SK-N-SH treated with all-trans-retinoic acid at 6 μM for 48 hours (cell line): ENCODE data around the gene AHCY.

Source experiments
- ATAC-seq: fragments of 200-7000 bp; cut with Tn5 transposase; 3 replicates; pipeline ENCODE4 v1.9.1; 2020; ENCODE audit warnings: mild to moderate bottlenecking, moderate library complexity
- ARNTL ChIP-seq: fragments of 450-650 bp; formaldehyde crosslinking; IDR thresholded peaks from 2 replicates; pipeline ENCODE4 v1.5.0; 2020; ENCODE audit warnings: low read depth, mild to moderate bottlenecking, moderate library complexity, borderline replicate concordance
- BACH2 ChIP-seq: fragments of 250-450 bp; sonication (Bioruptor Pico); IDR thresholded peaks from 2 replicates; pipeline ENCODE4 v1.9.0; 2021; ENCODE audit warnings: mild to moderate bottlenecking, borderline replicate concordance
- CSDC2 ChIP-seq: fragments of 250-450 bp; sonication (Bioruptor Pico); IDR thresholded peaks from 2 replicates; pipeline ENCODE4 v1.5.0; 2020; ENCODE audit warnings: mild to moderate bottlenecking, moderate library complexity
- ESRRG ChIP-seq: fragments of 250-450 bp; sonication (Bioruptor Pico); IDR thresholded peaks from 2 replicates; pipeline ENCODE4 v1.6.1; 2021; ENCODE audit warnings: mild to moderate bottlenecking
- GLIS3 ChIP-seq: fragments of 250-450 bp; sonication (Bioruptor Pico); IDR thresholded peaks from 2 replicates; pipeline ENCODE4 v1.5.0; 2020; ENCODE audit warnings: mild to moderate bottlenecking, moderate library complexity
- ISL1 ChIP-seq: fragments of 250-450 bp; sonication (Bioruptor Pico); IDR thresholded peaks from 2 replicates; pipeline ENCODE4 v2.1.2; 2022; ENCODE audit warnings: mild to moderate bottlenecking, moderate library complexity
- OSR1 ChIP-seq: fragments of 250-450 bp; sonication (Bioruptor Pico); IDR thresholded peaks from 2 replicates; pipeline ENCODE4 v1.8.0; 2022; ENCODE audit warnings: moderate library complexity, mild to moderate bottlenecking, inconsistent platforms
- POU6F1 ChIP-seq: fragments of 250-450 bp; sonication (Bioruptor Pico); IDR thresholded peaks from 2 replicates; pipeline ENCODE4 v1.8.0; 2021; ENCODE audit warnings: low read depth, mild to moderate bottlenecking, moderate library complexity, borderline replicate concordance
- PPARA ChIP-seq: fragments of 250-450 bp; sonication (Bioruptor Pico); IDR thresholded peaks from 2 replicates; pipeline ENCODE4 v1.5.0; 2020; ENCODE audit warnings: mild to moderate bottlenecking, borderline replicate concordance
- RARB ChIP-seq: fragments of 250-450 bp; sonication (Bioruptor Pico); IDR thresholded peaks from 2 replicates; pipeline ENCODE4 v1.8.0; 2021; ENCODE audit warnings: mild to moderate bottlenecking, moderate library complexity
- SNAI2 ChIP-seq: fragments of 250-450 bp; sonication (Bioruptor Pico); IDR thresholded peaks from 2 replicates; pipeline ENCODE4 v1.5.0; 2020; ENCODE audit warnings: mild to moderate bottlenecking, moderate library complexity
- TCF4 ChIP-seq: fragments of 250-450 bp; sonication (Bioruptor Pico); IDR thresholded peaks from 2 replicates; pipeline ENCODE4 v1.8.0; 2021; ENCODE audit warnings: mild to moderate bottlenecking, moderate library complexity, borderline replicate concordance
- TOX ChIP-seq: fragments of 250-450 bp; sonication (Bioruptor Pico); IDR thresholded peaks from 2 replicates; pipeline ENCODE4 v1.8.0; 2021; ENCODE audit warnings: mild to moderate bottlenecking, moderate library complexity, borderline replicate concordance
- ZC3H10 ChIP-seq: fragments of 250-450 bp; sonication (Bioruptor Pico); IDR thresholded peaks from 2 replicates; pipeline ENCODE4 v1.5.1; 2021; ENCODE audit warnings: mild to moderate bottlenecking, moderate library complexity
- ZFP3 ChIP-seq: fragments of 250-450 bp; sonication (Bioruptor Pico); IDR thresholded peaks from 2 replicates; pipeline ENCODE4 v1.5.0; 2020; ENCODE audit warnings: mild to moderate bottlenecking, moderate library complexity
- ZFP30 ChIP-seq: fragments of 450-650 bp; formaldehyde crosslinking; IDR thresholded peaks from 2 replicates; pipeline ENCODE4 v1.5.0; 2022; ENCODE audit warnings: mild to moderate bottlenecking, moderate library complexity
- ZNF565 ChIP-seq: fragments of 450-650 bp; formaldehyde crosslinking; conservative IDR thresholded peaks from 2 replicates; pipeline ENCODE4 v1.5.0; 2020; ENCODE audit warnings: low read depth, mild to moderate bottlenecking, moderate library complexity
- ZNF70 ChIP-seq: fragments of 450-650 bp; formaldehyde crosslinking; IDR thresholded peaks from 2 replicates; pipeline ENCODE4 v1.5.0; 2020; ENCODE audit warnings: mild to moderate bottlenecking, moderate library complexity
- ZNF8 ChIP-seq: fragments of 450-650 bp; formaldehyde crosslinking; IDR thresholded peaks from 2 replicates; pipeline ENCODE4 v1.5.0; 2020; ENCODE audit warnings: mild to moderate bottlenecking, moderate library complexity
- TF ChIP-seq, protein P1 (sequence below): fragments of 250-450 bp; sonication (Bioruptor Pico); IDR thresholded peaks from 2 replicates; pipeline ENCODE4 v1.8.0; 2020; ENCODE audit warnings: mild to moderate bottlenecking, moderate library complexity, borderline replicate concordance
- TF ChIP-seq, protein P2 (sequence below): fragments of 250-450 bp; sonication (Bioruptor Pico); IDR thresholded peaks from 2 replicates; pipeline ENCODE4 v1.5.0; 2020; ENCODE audit warnings: mild to moderate bottlenecking, moderate library complexity
- TF ChIP-seq, protein P3 (sequence below): fragments of 250-450 bp; sonication (Bioruptor Pico); IDR thresholded peaks from 2 replicates; pipeline ENCODE4 v1.5.1; 2021; ENCODE audit warnings: mild to moderate bottlenecking, moderate library complexity

The AHCY gene

GRCh38 chr20:34293589-34293988 lies 9.6 kb downstream of the AHCY start:
- ATAC-seq = no peak
- no peak for TF ChIP-seq SNAI2
- no peak for TF ChIP-seq ZNF70 (CRISPR knock-in tag)
- no peak for TF ChIP-seq PPARA (CRISPR knock-in tag)
- no peak for TF ChIP-seq ISL1 (CRISPR knock-in tag)
- no peak for TF ChIP-seq CSDC2 (CRISPR knock-in tag)
- TF ChIP-seq, protein P1, sequence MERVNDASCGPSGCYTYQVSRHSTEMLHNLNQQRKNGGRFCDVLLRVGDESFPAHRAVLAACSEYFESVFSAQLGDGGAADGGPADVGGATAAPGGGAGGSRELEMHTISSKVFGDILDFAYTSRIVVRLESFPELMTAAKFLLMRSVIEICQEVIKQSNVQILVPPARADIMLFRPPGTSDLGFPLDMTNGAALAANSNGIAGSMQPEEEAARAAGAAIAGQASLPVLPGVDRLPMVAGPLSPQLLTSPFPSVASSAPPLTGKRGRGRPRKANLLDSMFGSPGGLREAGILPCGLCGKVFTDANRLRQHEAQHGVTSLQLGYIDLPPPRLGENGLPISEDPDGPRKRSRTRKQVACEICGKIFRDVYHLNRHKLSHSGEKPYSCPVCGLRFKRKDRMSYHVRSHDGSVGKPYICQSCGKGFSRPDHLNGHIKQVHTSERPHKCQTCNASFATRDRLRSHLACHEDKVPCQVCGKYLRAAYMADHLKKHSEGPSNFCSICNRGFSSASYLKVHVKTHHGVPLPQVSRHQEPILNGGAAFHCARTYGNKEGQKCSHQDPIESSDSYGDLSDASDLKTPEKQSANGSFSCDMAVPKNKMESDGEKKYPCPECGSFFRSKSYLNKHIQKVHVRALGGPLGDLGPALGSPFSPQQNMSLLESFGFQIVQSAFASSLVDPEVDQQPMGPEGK (CRISPR knock-in tag) = no peak
- TF ChIP-seq, protein P2, sequence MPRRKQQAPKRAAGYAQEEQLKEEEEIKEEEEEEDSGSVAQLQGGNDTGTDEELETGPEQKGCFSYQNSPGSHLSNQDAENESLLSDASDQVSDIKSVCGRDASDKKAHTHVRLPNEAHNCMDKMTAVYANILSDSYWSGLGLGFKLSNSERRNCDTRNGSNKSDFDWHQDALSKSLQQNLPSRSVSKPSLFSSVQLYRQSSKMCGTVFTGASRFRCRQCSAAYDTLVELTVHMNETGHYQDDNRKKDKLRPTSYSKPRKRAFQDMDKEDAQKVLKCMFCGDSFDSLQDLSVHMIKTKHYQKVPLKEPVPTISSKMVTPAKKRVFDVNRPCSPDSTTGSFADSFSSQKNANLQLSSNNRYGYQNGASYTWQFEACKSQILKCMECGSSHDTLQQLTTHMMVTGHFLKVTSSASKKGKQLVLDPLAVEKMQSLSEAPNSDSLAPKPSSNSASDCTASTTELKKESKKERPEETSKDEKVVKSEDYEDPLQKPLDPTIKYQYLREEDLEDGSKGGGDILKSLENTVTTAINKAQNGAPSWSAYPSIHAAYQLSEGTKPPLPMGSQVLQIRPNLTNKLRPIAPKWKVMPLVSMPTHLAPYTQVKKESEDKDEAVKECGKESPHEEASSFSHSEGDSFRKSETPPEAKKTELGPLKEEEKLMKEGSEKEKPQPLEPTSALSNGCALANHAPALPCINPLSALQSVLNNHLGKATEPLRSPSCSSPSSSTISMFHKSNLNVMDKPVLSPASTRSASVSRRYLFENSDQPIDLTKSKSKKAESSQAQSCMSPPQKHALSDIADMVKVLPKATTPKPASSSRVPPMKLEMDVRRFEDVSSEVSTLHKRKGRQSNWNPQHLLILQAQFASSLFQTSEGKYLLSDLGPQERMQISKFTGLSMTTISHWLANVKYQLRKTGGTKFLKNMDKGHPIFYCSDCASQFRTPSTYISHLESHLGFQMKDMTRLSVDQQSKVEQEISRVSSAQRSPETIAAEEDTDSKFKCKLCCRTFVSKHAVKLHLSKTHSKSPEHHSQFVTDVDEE (CRISPR knock-in tag) = no peak
- TF ChIP-seq ZFP30 (CRISPR knock-in tag) = no peak
- no peak for TF ChIP-seq ZNF8 (CRISPR knock-in tag)
- no peak for TF ChIP-seq ESRRG
- no peak for TF ChIP-seq OSR1
- TF ChIP-seq, protein P3, sequence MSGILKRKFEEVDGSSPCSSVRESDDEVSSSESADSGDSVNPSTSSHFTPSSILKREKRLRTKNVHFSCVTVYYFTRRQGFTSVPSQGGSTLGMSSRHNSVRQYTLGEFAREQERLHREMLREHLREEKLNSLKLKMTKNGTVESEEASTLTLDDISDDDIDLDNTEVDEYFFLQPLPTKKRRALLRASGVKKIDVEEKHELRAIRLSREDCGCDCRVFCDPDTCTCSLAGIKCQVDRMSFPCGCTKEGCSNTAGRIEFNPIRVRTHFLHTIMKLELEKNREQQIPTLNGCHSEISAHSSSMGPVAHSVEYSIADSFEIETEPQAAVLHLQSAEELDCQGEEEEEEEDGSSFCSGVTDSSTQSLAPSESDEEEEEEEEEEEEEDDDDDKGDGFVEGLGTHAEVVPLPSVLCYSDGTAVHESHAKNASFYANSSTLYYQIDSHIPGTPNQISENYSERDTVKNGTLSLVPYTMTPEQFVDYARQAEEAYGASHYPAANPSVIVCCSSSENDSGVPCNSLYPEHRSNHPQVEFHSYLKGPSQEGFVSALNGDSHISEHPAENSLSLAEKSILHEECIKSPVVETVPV (CRISPR knock-in tag) = no peak
- TF ChIP-seq, all 23 proteins: peak for 0

DNA sequence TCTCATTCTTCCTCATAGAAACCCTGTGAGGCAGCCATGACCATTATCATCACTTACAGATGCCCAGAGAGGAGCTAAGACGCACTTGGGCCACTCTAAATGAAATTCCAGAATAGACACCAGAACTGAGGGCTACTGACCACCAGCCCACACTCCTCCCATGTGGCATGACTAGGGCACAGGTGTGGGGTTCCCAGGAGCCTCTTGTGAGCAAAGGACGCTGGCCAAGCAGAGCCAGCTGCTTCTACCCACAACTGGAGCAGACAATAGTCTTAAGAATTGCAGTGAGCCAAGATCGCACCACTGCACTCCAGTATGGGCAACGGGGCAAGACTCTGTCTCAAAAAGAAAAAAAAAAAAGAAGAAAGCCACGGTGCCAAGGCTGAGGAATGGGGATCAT lies 10.0 kb downstream of the AHCY start:
- TF ChIP-seq, protein P3 (CRISPR knock-in tag) = no peak
- TF ChIP-seq ZNF70 (CRISPR knock-in tag) (no peak), RARB (CRISPR knock-in tag) (no peak), ZNF8 (CRISPR knock-in tag) (no peak), ARNTL (CRISPR knock-in tag) (no peak), GLIS3 (CRISPR knock-in tag) (no peak), POU6F1 (CRISPR knock-in tag) (no peak), TOX (no peak), ISL1 (CRISPR knock-in tag) (no peak), ZC3H10 (CRISPR knock-in tag) (no peak), ZNF565 (CRISPR knock-in tag) (no peak), ZFP3 (CRISPR knock-in tag) (no peak), TCF4 (CRISPR knock-in tag) (no peak), BACH2 (no peak), PPARA (CRISPR knock-in tag) (no peak), CSDC2 (CRISPR knock-in tag) (no peak)
- TF ChIP-seq, protein P2 (CRISPR knock-in tag) = no peak
- TF ChIP-seq, protein P1 (CRISPR knock-in tag) = no peak
- no peak for ATAC-seq
